Measurements from ENCODE around the gene ARHGAP8. TPM values are rescaled to one million over a fixed set of nuclear protein-coding genes. Genes with fewer than 3 reads are reported as not detected.

The ARHGAP8 gene
- total and polyA plus RNA-seq, 2 donors (not counting 1 experiment from before 2014, with no cell fraction given): 0.37 TPM; not detected in 1

- 79% methylated on average over 7 of the region's 7 CpGs for WGBS (ENCODE audit: insufficient coverage)
- Mint-ChIP-seq H3K4me3 (no peak overlapping the region), H3K9me3 (ENCODE audit: insufficient read depth) (no peaks in the 10 kb centered on the region), H3K27me3 (peaks cover 7% of the 10 kb centered on the region), H3K4me1 (no peaks in the 10 kb centered on the region), H3K27ac (no peak overlapping the region)
- no peaks in the 10 kb centered on the region for H3K4me1 ChIP-seq (ENCODE audit: control insufficient read depth in 2 of 2, insufficient read depth in 2 of 2, low read length in 2 of 2)
- intact Hi-C loops (cut with micrococcal nuclease): no loop called here
- no peak overlapping the region for H3K27ac ChIP-seq (ENCODE audit: low read length in 2 of 2)
- ATAC-seq (ENCODE audit: low read depth): no peak
- no peaks in the 10 kb centered on the region for H3K79me2 ChIP-seq (ENCODE audit: control insufficient read depth, insufficient read depth, low read length)
- DNase-seq: no peak
- H4K20me1 ChIP-seq (ENCODE audit: control insufficient read depth, insufficient read depth, low read length, poor library complexity, severe bottlenecking): no peaks in the 10 kb centered on the region
- H2AFZ ChIP-seq (ENCODE audit: insufficient read depth, low read depth, low read length, poor library complexity, severe bottlenecking): no peak overlapping the region
- H3K9ac ChIP-seq (ENCODE audit: low read length): no peak overlapping the region
- H3K27me3 ChIP-seq (replicated peaks in 1 of 4; ENCODE audit: control extremely low read depth in 1 of 4, control insufficient read depth in 3 of 4, insufficient read depth in 4 of 4, low read length in 3 of 4): no peaks in the 10 kb centered on the region
- no peaks in the 10 kb centered on the region for H3K9me3 ChIP-seq (ENCODE audit: control extremely low read depth in 1 of 3, control insufficient read depth in 2 of 3, insufficient read depth in 1 of 3, low read length in 2 of 3)
- no peaks in the 10 kb centered on the region for H3K36me3 ChIP-seq (replicated peaks in 1 of 2; ENCODE audit: control extremely low read depth in 1 of 2, control insufficient read depth in 1 of 2, extremely low read depth in 1 of 2, insufficient read depth in 2 of 2, low read length in 1 of 2)
- H3K4me2 ChIP-seq (replicated peaks; ENCODE audit: low read depth, low read length, poor library complexity, severe bottlenecking): no peak overlapping the region
- CTCF ChIA-PET: no interaction called here
- TF ChIP-seq EZH2 (IDR thresholded peaks at IDR 0.05; ENCODE audit: borderline replicate concordance, insufficient read depth, low read depth, low read length, poor library complexity, severe bottlenecking) (no peak), CTCF (IDR thresholded peaks at IDR 0.05) (no peak)
- POLR2A ChIA-PET: no interaction called here
- no peak overlapping the region for H3K4me3 ChIP-seq (ENCODE audit: control extremely low read depth in 1 of 5, extremely low read depth in 1 of 5, insufficient read depth in 1 of 5, low read depth in 2 of 5, low read length in 4 of 5)
These were observed 52.0 kb downstream of the ARHGAP8 start for GRCh38 chr22:44804327-44804726.

- ChIA-PET POLR2A (no interaction called here), CTCF (no interaction called here)
- H3K27ac Mint-ChIP-seq: no peak overlapping the region
- peaks cover 11% of the 10 kb centered on the region for H3K27me3 Mint-ChIP-seq
- Histone ChIP-seq H3K27me3 (replicated peaks in 1 of 4; ENCODE audit: control extremely low read depth in 1 of 4, control insufficient read depth in 3 of 4, insufficient read depth in 4 of 4, low read length in 3 of 4) (no peaks in the 10 kb centered on the region), H3K9me3 (ENCODE audit: control extremely low read depth in 1 of 3, control insufficient read depth in 2 of 3, insufficient read depth in 1 of 3, low read length in 2 of 3) (no peaks in the 10 kb centered on the region), H3K4me2 (replicated peaks; ENCODE audit: low read depth, low read length, poor library complexity, severe bottlenecking) (no peak overlapping the region), H3K36me3 (replicated peaks in 1 of 2; ENCODE audit: control extremely low read depth in 1 of 2, control insufficient read depth in 1 of 2, extremely low read depth in 1 of 2, insufficient read depth in 2 of 2, low read length in 1 of 2) (no peaks in the 10 kb centered on the region), H3K79me2 (ENCODE audit: control insufficient read depth, insufficient read depth, low read length) (no peaks in the 10 kb centered on the region), H2AFZ (ENCODE audit: insufficient read depth, low read depth, low read length, poor library complexity, severe bottlenecking) (no peak overlapping the region), H3K4me3 (ENCODE audit: control extremely low read depth in 1 of 5, extremely low read depth in 1 of 5, insufficient read depth in 1 of 5, low read depth in 2 of 5, low read length in 4 of 5) (no peak overlapping the region), H4K20me1 (ENCODE audit: control insufficient read depth, insufficient read depth, low read length, poor library complexity, severe bottlenecking) (no peaks in the 10 kb centered on the region), H3K27ac (ENCODE audit: low read length in 2 of 2) (no peak overlapping the region), H3K4me1 (ENCODE audit: control insufficient read depth in 2 of 2, insufficient read depth in 2 of 2, low read length in 2 of 2) (no peaks in the 10 kb centered on the region), H3K9ac (ENCODE audit: low read length) (no peak overlapping the region)
- WGBS (ENCODE audit: insufficient coverage): 97% methylated on average over 6 of the region's 9 CpGs
- DNase-seq (no peak), ATAC-seq (ENCODE audit: low read depth) (no peak)
- H3K4me3 Mint-ChIP-seq: no peak overlapping the region
- no peaks in the 10 kb centered on the region for H3K9me3 Mint-ChIP-seq (ENCODE audit: insufficient read depth)
- intact Hi-C loops (cut with micrococcal nuclease): no loop called here
- no peaks in the 10 kb centered on the region for H3K4me1 Mint-ChIP-seq
- TF ChIP-seq CTCF (IDR thresholded peaks at IDR 0.05) (no peak), EZH2 (IDR thresholded peaks at IDR 0.05; ENCODE audit: borderline replicate concordance, insufficient read depth, low read depth, low read length, poor library complexity, severe bottlenecking) (no peak)
These were observed 53.3 kb downstream of the ARHGAP8 start for GRCh38 chr22:44805711-44806110.

Data from B cell (primary cell).